MM.1S (cell line): ENCODE data around the gene C2orf74.

Source experiments
- EZH2 ChIP-seq: fragments of 300-600 bp; sonication (generic); optimal IDR thresholded peaks from 2 replicates; pipeline ENCODE3; 2017; ENCODE audit warnings: low read depth, mild to moderate bottlenecking, antibody characterized with exemption, low read length, mixed read lengths
- EZH2phosphoT487 ChIP-seq: fragments of 300-600 bp; sonication (generic); IDR thresholded peaks from 2 replicates; pipeline ENCODE4 v1.6.1; 2018; ENCODE audit warnings: antibody characterized with exemption, low read length
- TF ChIP-seq, protein P1 (sequence below): fragments of 300-600 bp; sonication (generic); IDR thresholded peaks from 2 replicates; pipeline ENCODE4 v1.5.1; 2016; ENCODE audit warnings: antibody characterized with exemption, low read length, mixed read lengths

DNA sequence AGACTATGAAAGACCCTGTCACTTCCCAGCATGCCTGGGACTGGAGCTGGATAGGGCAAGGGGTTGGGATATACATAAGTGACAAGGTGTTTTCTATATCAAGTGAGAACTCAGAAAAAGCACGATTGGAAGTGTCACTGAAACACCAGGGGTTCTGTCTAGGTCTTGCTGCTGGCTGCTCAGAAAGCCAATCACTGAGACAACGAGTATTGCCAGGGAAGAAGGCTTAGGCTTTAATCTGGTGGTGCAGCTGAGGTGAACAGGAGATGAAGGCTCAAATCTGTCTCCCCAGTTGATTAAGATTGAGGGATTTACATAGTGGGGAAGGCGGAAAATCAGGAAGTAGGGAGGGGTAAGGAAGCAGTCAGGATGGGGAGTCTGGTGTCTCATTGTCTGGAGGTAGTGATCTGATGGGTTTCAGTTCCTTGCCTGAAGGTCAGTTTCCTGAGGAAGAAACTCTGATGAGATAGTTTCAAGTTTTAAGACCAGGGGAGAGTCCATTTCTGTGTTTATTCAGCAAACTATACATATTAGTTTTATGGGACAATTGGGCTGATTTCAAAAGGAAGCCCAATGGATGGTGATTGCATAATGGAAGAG lies 3.5 kb upstream of the C2orf74 start:
- TF ChIP-seq, protein P1, sequence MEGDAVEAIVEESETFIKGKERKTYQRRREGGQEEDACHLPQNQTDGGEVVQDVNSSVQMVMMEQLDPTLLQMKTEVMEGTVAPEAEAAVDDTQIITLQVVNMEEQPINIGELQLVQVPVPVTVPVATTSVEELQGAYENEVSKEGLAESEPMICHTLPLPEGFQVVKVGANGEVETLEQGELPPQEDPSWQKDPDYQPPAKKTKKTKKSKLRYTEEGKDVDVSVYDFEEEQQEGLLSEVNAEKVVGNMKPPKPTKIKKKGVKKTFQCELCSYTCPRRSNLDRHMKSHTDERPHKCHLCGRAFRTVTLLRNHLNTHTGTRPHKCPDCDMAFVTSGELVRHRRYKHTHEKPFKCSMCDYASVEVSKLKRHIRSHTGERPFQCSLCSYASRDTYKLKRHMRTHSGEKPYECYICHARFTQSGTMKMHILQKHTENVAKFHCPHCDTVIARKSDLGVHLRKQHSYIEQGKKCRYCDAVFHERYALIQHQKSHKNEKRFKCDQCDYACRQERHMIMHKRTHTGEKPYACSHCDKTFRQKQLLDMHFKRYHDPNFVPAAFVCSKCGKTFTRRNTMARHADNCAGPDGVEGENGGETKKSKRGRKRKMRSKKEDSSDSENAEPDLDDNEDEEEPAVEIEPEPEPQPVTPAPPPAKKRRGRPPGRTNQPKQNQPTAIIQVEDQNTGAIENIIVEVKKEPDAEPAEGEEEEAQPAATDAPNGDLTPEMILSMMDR, result no peak
- TF ChIP-seq EZH2phosphoT487 (no peak), EZH2 (no peak)
